GM23248 (cell line): ENCODE data around the gene TGM6.

Experiments used
- EZH2 ChIP-seq: fragments of 200-600 bp; sonication (generic); IDR thresholded peaks from 2 replicates; pipeline ENCODE4 v1.6.1; 2018; ENCODE audit warnings: antibody characterized with exemption, mild to moderate bottlenecking; ENCODE audit not compliant: insufficient read depth, poor library complexity, severe bottlenecking
- EZH2phosphoT487 ChIP-seq: fragments of 200-600 bp; sonication (generic); IDR thresholded peaks from 2 replicates; pipeline ENCODE4 v1.6.1; 2018; ENCODE audit warnings: antibody characterized with exemption, moderate library complexity, mild to moderate bottlenecking, low read depth; ENCODE audit not compliant: insufficient read depth

DNA sequence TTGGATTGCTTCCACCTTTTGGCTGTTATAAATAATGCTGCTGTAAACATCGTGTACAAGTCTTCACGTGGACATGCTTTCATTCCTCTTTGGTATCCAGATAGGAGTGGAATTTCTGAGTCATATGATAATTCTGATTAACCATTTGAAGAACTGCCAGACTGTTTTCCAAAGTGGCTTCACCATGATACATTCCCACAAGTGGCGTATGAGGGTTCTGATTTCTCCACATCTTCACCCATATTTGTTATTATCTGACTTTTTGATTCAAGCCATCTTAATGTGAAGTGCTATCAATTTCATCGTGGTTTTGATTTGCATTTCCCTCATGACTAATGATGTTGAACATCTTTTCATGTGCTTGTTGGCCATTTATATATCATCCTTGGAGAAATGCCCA, 92.8 kb downstream of the TGM6 start:
- TF ChIP-seq EZH2phosphoT487 = no peak
- no peak for TF ChIP-seq EZH2
